Gastroesophageal sphincter (tissue), 3 donors: ENCODE results near the gene CRTAP.

Experiments
- CTCF ChIP-seq, 4 experiments: fragments of 200-600 bp in 2 of 4; fragments of 450-650 bp in 2 of 4; sonication (generic) in 1 of 4; IDR thresholded peaks; one replicate each; pipeline ENCODE4 v1.5.1; 2017 to 2019; ENCODE audit warnings: antibody characterized with exemption in 4 of 4, mild to moderate bottlenecking in 2 of 4, moderate library complexity in 2 of 4
- EP300 ChIP-seq: sonication (generic); formaldehyde crosslinking; IDR thresholded peaks from one replicate; pipeline ENCODE4 v1.6.1; 2017; ENCODE audit warnings: antibody characterized with exemption, mild to moderate bottlenecking
- POLR2AphosphoS5 ChIP-seq: sonication (generic); formaldehyde crosslinking; IDR thresholded peaks from one replicate; pipeline ENCODE4 v1.6.1; 2017; ENCODE audit warnings: antibody characterized with exemption

GRCh38 chr3:33171580-33171979, 57.8 kb downstream of the CRTAP start:
- no peak for TF ChIP-seq EP300
- TF ChIP-seq CTCF (IDR thresholded peaks at IDR 0.05), result no peak
- TF ChIP-seq POLR2AphosphoS5, result no peak
